Glutamatergic neuron (in vitro differentiated cells): ENCODE results near the gene HGS. TPM values are rescaled to one million over a fixed set of nuclear protein-coding genes. Genes with fewer than 3 reads are reported as not detected.
A peak's percentile ranks its signal among the peaks of the same experiment; 100 is the strongest.

ENCODE experiments used
- DNase-seq: peaks from one replicate; pipeline ENCODE4 v3.0.0; 2022
- H3K27ac Mint-ChIP-seq: one replicate; pipeline ENCODE4 v1.8.0; 2020; ENCODE audit warnings: mild to moderate bottlenecking, mixed read lengths, inconsistent platforms; ENCODE audit not compliant: unreplicated experiment
- H3K27me3 Mint-ChIP-seq: one replicate; pipeline ENCODE4 v1.8.0; 2020; ENCODE audit warnings: mild to moderate bottlenecking, moderate library complexity, mixed read lengths, inconsistent platforms; ENCODE audit not compliant: unreplicated experiment
- H3K36me3 Mint-ChIP-seq: one replicate; pipeline ENCODE4 v1.8.0; 2020; ENCODE audit warnings: mild to moderate bottlenecking, mixed read lengths, inconsistent platforms; ENCODE audit not compliant: unreplicated experiment
- H3K4me1 Mint-ChIP-seq: one replicate; pipeline ENCODE4 v1.8.0; 2020; ENCODE audit warnings: mild to moderate bottlenecking, low read depth, mixed read lengths, inconsistent platforms; ENCODE audit not compliant: unreplicated experiment
- H3K4me3 Mint-ChIP-seq: one replicate; pipeline ENCODE4 v1.8.0; 2020; ENCODE audit warnings: mild to moderate bottlenecking, mixed read lengths, inconsistent platforms; ENCODE audit not compliant: unreplicated experiment
- H3K9me3 Mint-ChIP-seq: one replicate; pipeline ENCODE4 v1.8.0; 2020; ENCODE audit warnings: mild to moderate bottlenecking, moderate library complexity, mixed read lengths, inconsistent platforms; ENCODE audit not compliant: unreplicated experiment
- CTCF ChIP-seq: fragments of 200-600 bp; sonication (generic); IDR thresholded peaks from one replicate; pipeline ENCODE4 v1.5.0; 2021; ENCODE audit not compliant: partially characterized antibody, unreplicated experiment
- total RNA-seq: library from RNA; stranded (reverse); fragmentation: NEBNext Ultra II Directional; extraction: Animal tissue kit (Norgen Biotek cat#: 25700); gene quantifications from one replicate; pipeline ENCODE4 v1.2.1, GENCODE V29; 2021; ENCODE audit not compliant: unreplicated experiment

Gene HGS
- total RNA-seq, 1 donor from 2014 or later, result 167 TPM

- Mint-ChIP-seq H3K4me1 (peaks cover 6% of the 10 kb centered on the region), H3K27ac (no peak overlapping the region), H3K36me3 (no peaks in the 10 kb centered on the region), H3K9me3 (peaks cover 8% of the 10 kb centered on the region), H3K27me3 (peaks cover 5% of the 10 kb centered on the region), H3K4me3 (no peak overlapping the region)
- DNase-seq, result no peak
- no peak for TF ChIP-seq CTCF
Observed at GRCh38 chr17:81719410-81720266, 35.8 kb downstream of the HGS start.

GRCh38 chr17:81720267-81721071, 36.7 kb downstream of the HGS start:
- Mint-ChIP-seq H3K27me3 (peaks cover 5% of the 10 kb centered on the region), H3K4me1 (peaks cover 6% of the 10 kb centered on the region), H3K9me3 (peaks cover 8% of the 10 kb centered on the region), H3K27ac (peak overlapping the region; percentile 43), H3K36me3 (no peaks in the 10 kb centered on the region), H3K4me3 (peak overlapping the region; percentile 20)
- DNase-seq, result no peak
- TF ChIP-seq CTCF, result no peak

- DNase-seq, result no peak
- H3K36me3 Mint-ChIP-seq, result no peaks in the 10 kb centered on the region
- H3K9me3 Mint-ChIP-seq, result peaks cover 8% of the 10 kb centered on the region
- H3K27ac Mint-ChIP-seq, result no peak overlapping the region
- peak overlapping the region; percentile 25 for H3K4me3 Mint-ChIP-seq
- H3K4me1 Mint-ChIP-seq, result peaks cover 6% of the 10 kb centered on the region
- TF ChIP-seq CTCF, result no peak
- peaks cover 7% of the 10 kb centered on the region for H3K27me3 Mint-ChIP-seq
Observed at GRCh38 chr17:81722184-81723120, 38.6 kb downstream of the HGS start.

- DNase-seq, result no peak
- Mint-ChIP-seq H3K27ac (no peak overlapping the region), H3K4me1 (peaks cover 6% of the 10 kb centered on the region), H3K36me3 (no peaks in the 10 kb centered on the region), H3K4me3 (no peak overlapping the region), H3K9me3 (peaks cover 6% of the 10 kb centered on the region), H3K27me3 (peaks cover 7% of the 10 kb centered on the region)
- no peak for TF ChIP-seq CTCF
Observed at GRCh38 chr17:81723651-81724209, 39.9 kb downstream of the HGS start.
